Measurements from ENCODE around the gene ACCS. TPM values are rescaled to one million over a fixed set of nuclear protein-coding genes. Genes with fewer than 3 reads are reported as not detected.

Gene ACCS
- total and polyA plus RNA-seq, 4 donors = 6.4 to 66.9 (median 28.1) TPM

DNA sequence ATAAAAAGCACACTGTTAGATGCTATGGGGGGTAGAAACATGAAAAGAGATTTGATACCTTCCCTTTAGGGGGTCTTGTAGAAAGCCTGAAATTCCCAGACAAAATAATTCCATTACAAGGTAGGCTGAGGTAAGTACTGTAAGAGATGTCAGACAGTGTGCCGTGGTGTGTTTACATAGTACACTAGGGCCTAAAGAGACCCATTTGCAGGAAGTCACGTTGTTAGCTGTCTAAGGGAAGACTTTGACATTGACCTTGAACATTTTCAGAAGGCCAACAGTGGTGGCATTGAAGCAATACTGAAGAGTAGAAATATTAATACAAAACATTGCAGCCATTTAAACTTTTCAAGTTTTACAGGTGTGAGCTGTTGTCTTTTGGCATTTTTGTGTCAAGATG lies 60.2 kb downstream of the ACCS start:
- Histone ChIP-seq H3K36me3 (ENCODE audit: control insufficient read depth in 4 of 4, insufficient read depth in 4 of 4, low read length in 4 of 4) (peaks cover 20 to 42% (median 33%) of the 10 kb centered on the region in 4 donors), H3K9me3 (ENCODE audit: control insufficient read depth in 4 of 4, insufficient read depth in 3 of 4, low read length in 3 of 4) (no peaks in the 10 kb centered on the region), H3K27me3 (ENCODE audit: control insufficient read depth in 3 of 3, insufficient read depth in 3 of 3, low read length in 2 of 3) (no peaks in the 10 kb centered on the region), H3K27ac (ENCODE audit: low read depth in 1 of 2, low read length in 1 of 2) (no peak overlapping the region), H3K4me3 (no peak overlapping the region), H3K4me1 (ENCODE audit: control insufficient read depth in 5 of 5, insufficient read depth in 5 of 5, low read length in 5 of 5) (no peaks in the 10 kb centered on the region), H3K9ac (ENCODE audit: insufficient read depth in 1 of 2, low read length in 2 of 2) (no peak overlapping the region)
- TF ChIP-seq, protein P1, sequence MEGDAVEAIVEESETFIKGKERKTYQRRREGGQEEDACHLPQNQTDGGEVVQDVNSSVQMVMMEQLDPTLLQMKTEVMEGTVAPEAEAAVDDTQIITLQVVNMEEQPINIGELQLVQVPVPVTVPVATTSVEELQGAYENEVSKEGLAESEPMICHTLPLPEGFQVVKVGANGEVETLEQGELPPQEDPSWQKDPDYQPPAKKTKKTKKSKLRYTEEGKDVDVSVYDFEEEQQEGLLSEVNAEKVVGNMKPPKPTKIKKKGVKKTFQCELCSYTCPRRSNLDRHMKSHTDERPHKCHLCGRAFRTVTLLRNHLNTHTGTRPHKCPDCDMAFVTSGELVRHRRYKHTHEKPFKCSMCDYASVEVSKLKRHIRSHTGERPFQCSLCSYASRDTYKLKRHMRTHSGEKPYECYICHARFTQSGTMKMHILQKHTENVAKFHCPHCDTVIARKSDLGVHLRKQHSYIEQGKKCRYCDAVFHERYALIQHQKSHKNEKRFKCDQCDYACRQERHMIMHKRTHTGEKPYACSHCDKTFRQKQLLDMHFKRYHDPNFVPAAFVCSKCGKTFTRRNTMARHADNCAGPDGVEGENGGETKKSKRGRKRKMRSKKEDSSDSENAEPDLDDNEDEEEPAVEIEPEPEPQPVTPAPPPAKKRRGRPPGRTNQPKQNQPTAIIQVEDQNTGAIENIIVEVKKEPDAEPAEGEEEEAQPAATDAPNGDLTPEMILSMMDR (IDR thresholded peaks at IDR 0.05; ENCODE audit: control extremely low read depth, extremely low read depth) = no peak
- DNase-seq = no peak
- WGBS, 2 donors = 85 to 86% methylated on average over 2 of the region's 2 CpGs
- ATAC-seq (ENCODE audit: insufficient read depth, low FRiP score) = no peak

DNA sequence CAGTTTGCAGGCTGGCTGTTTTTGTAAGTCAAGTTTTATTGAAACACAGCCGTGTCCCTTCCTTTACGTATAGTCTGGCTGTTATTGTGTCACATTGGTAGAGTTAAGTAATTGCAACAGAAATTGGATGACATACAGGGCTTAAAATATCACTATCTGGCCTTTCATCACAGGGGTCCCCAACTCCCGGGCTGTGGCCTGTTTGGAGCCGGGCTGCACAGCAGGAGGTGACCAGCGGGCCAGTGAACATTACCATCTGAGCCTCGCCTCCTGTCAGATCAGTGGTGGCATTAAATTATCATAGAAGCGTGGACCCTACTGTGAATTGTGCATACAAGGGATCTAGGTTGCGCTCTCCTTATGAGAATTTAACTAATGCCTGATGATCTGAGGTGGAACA lies 61.1 kb downstream of the ACCS start:
- H3K36me3 ChIP-seq (ENCODE audit: control insufficient read depth in 4 of 4, insufficient read depth in 4 of 4, low read length in 4 of 4) = peaks cover 18 to 43% (median 33%) of the 10 kb centered on the region in 4 donors
- no peak overlapping the region for H3K9ac ChIP-seq (ENCODE audit: insufficient read depth in 1 of 2, low read length in 2 of 2)
- H3K27me3 ChIP-seq (ENCODE audit: control insufficient read depth in 3 of 3, insufficient read depth in 3 of 3, low read length in 2 of 3) = no peaks in the 10 kb centered on the region
- no peaks in the 10 kb centered on the region for H3K9me3 ChIP-seq (ENCODE audit: control insufficient read depth in 4 of 4, insufficient read depth in 3 of 4, low read length in 3 of 4)
- TF ChIP-seq, protein P1 (IDR thresholded peaks at IDR 0.05; ENCODE audit: control extremely low read depth, extremely low read depth) = no peak
- no peaks in the 10 kb centered on the region for H3K4me1 ChIP-seq (ENCODE audit: control insufficient read depth in 5 of 5, insufficient read depth in 5 of 5, low read length in 5 of 5)
- WGBS, 2 donors = 70 to 89% methylated on average over 8 of the region's 8 CpGs
- ATAC-seq (ENCODE audit: insufficient read depth, low FRiP score) (no peak), DNase-seq (no peak)
- no peak overlapping the region for H3K4me3 ChIP-seq
- no peak overlapping the region for H3K27ac ChIP-seq (ENCODE audit: low read depth in 1 of 2, low read length in 1 of 2)

DNA sequence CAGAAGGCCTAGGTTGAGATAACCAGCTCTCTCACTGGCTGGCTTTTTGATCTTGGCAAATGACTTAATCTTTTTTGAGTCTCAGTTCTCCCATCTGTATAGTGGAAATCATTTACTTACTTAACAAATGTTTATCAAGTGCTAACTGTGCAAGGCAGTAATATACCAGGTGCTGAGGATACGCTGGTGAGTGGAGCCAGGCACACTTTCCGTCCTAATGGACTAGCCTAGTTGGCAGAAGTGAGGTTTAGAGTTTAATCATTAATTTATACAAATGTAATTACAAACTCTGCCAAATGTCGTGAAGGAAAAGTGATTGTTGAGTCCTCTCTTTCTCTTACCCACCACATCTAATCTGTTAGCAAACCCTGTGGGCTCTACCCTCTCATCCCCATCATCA lies 62.7 kb downstream of the ACCS start:
- Histone ChIP-seq H3K4me3 (no peak overlapping the region), H3K27ac (ENCODE audit: low read depth in 1 of 2, low read length in 1 of 2) (no peak overlapping the region), H3K36me3 (ENCODE audit: control insufficient read depth in 4 of 4, insufficient read depth in 4 of 4, low read length in 4 of 4) (peaks cover 15 to 43% (median 35%) of the 10 kb centered on the region in 4 donors), H3K4me1 (ENCODE audit: control insufficient read depth in 5 of 5, insufficient read depth in 5 of 5, low read length in 5 of 5) (no peaks in the 10 kb centered on the region), H3K9ac (ENCODE audit: insufficient read depth in 1 of 2, low read length in 2 of 2) (no peak overlapping the region), H3K9me3 (ENCODE audit: control insufficient read depth in 4 of 4, insufficient read depth in 3 of 4, low read length in 3 of 4) (no peaks in the 10 kb centered on the region), H3K27me3 (ENCODE audit: control insufficient read depth in 3 of 3, insufficient read depth in 3 of 3, low read length in 2 of 3) (no peaks in the 10 kb centered on the region)
- TF ChIP-seq, protein P1 (IDR thresholded peaks at IDR 0.05; ENCODE audit: control extremely low read depth, extremely low read depth) = no peak
- WGBS, 2 donors = 87 to 93% methylated on average over 3 of the region's 3 CpGs
- DNase-seq = no peak
- no peak for ATAC-seq (ENCODE audit: insufficient read depth, low FRiP score)

DNA sequence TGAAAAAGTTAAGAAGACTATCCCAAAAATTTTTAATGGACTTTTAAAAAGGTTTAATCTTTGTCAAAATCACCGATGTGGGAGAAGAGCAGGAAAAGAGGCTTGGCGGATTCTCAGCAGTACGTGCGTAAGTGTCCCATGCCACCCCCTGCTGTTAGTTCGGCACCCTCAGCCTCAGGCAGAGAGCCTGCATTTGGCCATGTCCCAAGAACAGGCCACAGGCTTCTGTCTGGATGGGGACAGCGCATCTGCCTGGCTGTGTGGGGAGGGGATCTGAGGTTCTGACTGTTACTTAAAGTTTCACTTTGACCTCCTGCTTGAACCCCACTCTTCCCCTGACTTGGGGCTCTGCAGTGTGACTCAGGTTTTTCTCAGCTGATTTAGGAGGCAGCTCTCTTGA lies 64.7 kb downstream of the ACCS start:
- Histone ChIP-seq H3K27ac (ENCODE audit: low read depth in 1 of 2, low read length in 1 of 2) (no peak overlapping the region), H3K9me3 (ENCODE audit: control insufficient read depth in 4 of 4, insufficient read depth in 3 of 4, low read length in 3 of 4) (no peaks in the 10 kb centered on the region), H3K4me3 (no peak overlapping the region), H3K36me3 (ENCODE audit: control insufficient read depth in 4 of 4, insufficient read depth in 4 of 4, low read length in 4 of 4) (peaks cover 8 to 34% (median 32%) of the 10 kb centered on the region in 4 donors), H3K9ac (ENCODE audit: insufficient read depth in 1 of 2, low read length in 2 of 2) (no peak overlapping the region), H3K4me1 (ENCODE audit: control insufficient read depth in 5 of 5, insufficient read depth in 5 of 5, low read length in 5 of 5) (no peaks in the 10 kb centered on the region), H3K27me3 (ENCODE audit: control insufficient read depth in 3 of 3, insufficient read depth in 3 of 3, low read length in 2 of 3) (no peaks in the 10 kb centered on the region)
- WGBS, 2 donors = 88 to 91% methylated on average over 6 of the region's 6 CpGs
- DNase-seq (no peak), ATAC-seq (ENCODE audit: insufficient read depth, low FRiP score) (no peak)
- TF ChIP-seq, protein P1 (IDR thresholded peaks at IDR 0.05; ENCODE audit: control extremely low read depth, extremely low read depth) = no peak
